H1 (cell line): ENCODE measurements around the gene PHC2. TPM values are rescaled to one million over a fixed set of nuclear protein-coding genes. Genes with fewer than 3 reads are reported as not detected.

Experiments
- BRCA1 ChIP-seq: IDR thresholded peaks from 2 replicates; pipeline ENCODE4 v1.6.1; 2012; ENCODE audit warnings: low read depth, low read length, improper control_type of control experiment
- CBX8 ChIP-seq: fragments of 300-800, 300-1000 bp; sonication (generic); IDR thresholded peaks from 2 replicates; pipeline ENCODE4 v1.7.1; 2016; ENCODE audit warnings: low read depth, low read length, borderline replicate concordance
- CHD2 ChIP-seq: IDR thresholded peaks from 2 replicates; pipeline ENCODE4 v1.6.1; 2012; ENCODE audit warnings: low read length, improper control_type of control experiment
- CREB1 ChIP-seq: IDR thresholded peaks from 2 replicates; pipeline ENCODE4 v1.6.1; 2012; ENCODE audit warnings: inconsistent platforms
- JUN ChIP-seq: IDR thresholded peaks from 2 replicates; pipeline ENCODE4 v1.6.1; 2011; ENCODE audit warnings: low read depth, mild to moderate bottlenecking, improper control_type of control experiment, low read length
- KDM4A ChIP-seq: IDR thresholded peaks from one replicate; pipeline ENCODE4 v1.7.1; 2012; ENCODE audit warnings: low read depth, mild to moderate bottlenecking, moderate library complexity, low read length, inconsistent platforms; ENCODE audit not compliant: severe bottlenecking
- POLR2AphosphoS5 ChIP-seq: IDR thresholded peaks from 2 replicates; pipeline ENCODE4 v1.6.1; 2011; ENCODE audit warnings: low read depth, low read length
- SIRT6 ChIP-seq: IDR thresholded peaks from one replicate; pipeline ENCODE4 v1.7.1; 2012; ENCODE audit warnings: low read length, inconsistent platforms
- SIX5 ChIP-seq: IDR thresholded peaks from 2 replicates; pipeline ENCODE4 v1.6.1; 2011; ENCODE audit warnings: mild to moderate bottlenecking, low read depth, low read length
- polyA plus RNA-seq, 7 experiments: library from polyadenylated mRNA; depleted of rRNA in 3 of 7; stranded (reverse) in 5 of 7; unstranded in 2 of 7; fragments of >200 nt in 5 of 7; fragments of 200-250 nt in 2 of 7; gene quantifications; 1 replicate in 5 of 7; 2 replicates in 1 of 7; 4 replicates in 1 of 7; pipeline versions ENCODE4 v1.2.1 to v1.2.3, GENCODE V29; 2011 to 2013; ENCODE audit warnings: missing spikeins in 2 of 7, mixed read lengths in 2 of 7
- total RNA-seq: library from RNA; stranded (reverse); fragmentation: NEBNext Ultra II Directional; extraction: Animal tissue kit (Norgen Biotek cat#: 25700); gene quantifications from 2 replicates; pipeline ENCODE4 v1.2.1, GENCODE V29; 2021
- TF ChIP-seq, protein P1 (sequence below): fragments of 300-600 bp; sonication (generic); IDR thresholded peaks from 2 replicates; pipeline ENCODE4 v1.7.1; 2012; ENCODE audit warnings: low read length, moderate library complexity, mild to moderate bottlenecking, inconsistent platforms; ENCODE audit not compliant: insufficient replicate concordance
- TF ChIP-seq, protein P2 (sequence below): IDR thresholded peaks from 2 replicates; pipeline ENCODE4 v1.6.1; 2012; ENCODE audit warnings: inconsistent platforms
- TF ChIP-seq, protein P3 (sequence below): IDR thresholded peaks from 2 replicates; pipeline ENCODE4 v1.6.1; 2012; ENCODE audit warnings: inconsistent platforms

The PHC2 gene
- total and polyA plus RNA-seq, 2 of the 8 experiments (the other 6 are each of a cell fraction or from before 2014, with no cell fraction given), result 5.6 to 14.2 TPM

DNA sequence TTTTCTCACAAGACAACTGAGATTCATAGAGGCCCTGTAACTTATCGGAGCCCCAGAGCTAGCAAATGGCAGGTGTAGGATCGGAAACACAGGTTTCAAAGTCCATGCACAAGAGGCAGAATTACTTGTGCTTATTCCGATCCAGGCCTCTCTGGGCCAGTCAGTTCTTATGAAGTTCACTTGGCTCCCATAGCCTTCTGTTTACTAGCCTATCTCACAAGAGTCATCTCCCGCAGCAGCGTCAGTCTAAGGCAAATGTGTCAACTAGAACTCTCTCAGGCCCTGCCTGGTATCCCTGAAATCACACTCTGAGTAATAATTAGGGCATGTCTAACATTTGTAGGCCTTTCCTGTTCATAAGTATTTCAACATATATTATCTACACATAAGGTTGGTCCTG is 43.3 kb downstream of the PHC2 start (continued):
- TF ChIP-seq, protein P1, sequence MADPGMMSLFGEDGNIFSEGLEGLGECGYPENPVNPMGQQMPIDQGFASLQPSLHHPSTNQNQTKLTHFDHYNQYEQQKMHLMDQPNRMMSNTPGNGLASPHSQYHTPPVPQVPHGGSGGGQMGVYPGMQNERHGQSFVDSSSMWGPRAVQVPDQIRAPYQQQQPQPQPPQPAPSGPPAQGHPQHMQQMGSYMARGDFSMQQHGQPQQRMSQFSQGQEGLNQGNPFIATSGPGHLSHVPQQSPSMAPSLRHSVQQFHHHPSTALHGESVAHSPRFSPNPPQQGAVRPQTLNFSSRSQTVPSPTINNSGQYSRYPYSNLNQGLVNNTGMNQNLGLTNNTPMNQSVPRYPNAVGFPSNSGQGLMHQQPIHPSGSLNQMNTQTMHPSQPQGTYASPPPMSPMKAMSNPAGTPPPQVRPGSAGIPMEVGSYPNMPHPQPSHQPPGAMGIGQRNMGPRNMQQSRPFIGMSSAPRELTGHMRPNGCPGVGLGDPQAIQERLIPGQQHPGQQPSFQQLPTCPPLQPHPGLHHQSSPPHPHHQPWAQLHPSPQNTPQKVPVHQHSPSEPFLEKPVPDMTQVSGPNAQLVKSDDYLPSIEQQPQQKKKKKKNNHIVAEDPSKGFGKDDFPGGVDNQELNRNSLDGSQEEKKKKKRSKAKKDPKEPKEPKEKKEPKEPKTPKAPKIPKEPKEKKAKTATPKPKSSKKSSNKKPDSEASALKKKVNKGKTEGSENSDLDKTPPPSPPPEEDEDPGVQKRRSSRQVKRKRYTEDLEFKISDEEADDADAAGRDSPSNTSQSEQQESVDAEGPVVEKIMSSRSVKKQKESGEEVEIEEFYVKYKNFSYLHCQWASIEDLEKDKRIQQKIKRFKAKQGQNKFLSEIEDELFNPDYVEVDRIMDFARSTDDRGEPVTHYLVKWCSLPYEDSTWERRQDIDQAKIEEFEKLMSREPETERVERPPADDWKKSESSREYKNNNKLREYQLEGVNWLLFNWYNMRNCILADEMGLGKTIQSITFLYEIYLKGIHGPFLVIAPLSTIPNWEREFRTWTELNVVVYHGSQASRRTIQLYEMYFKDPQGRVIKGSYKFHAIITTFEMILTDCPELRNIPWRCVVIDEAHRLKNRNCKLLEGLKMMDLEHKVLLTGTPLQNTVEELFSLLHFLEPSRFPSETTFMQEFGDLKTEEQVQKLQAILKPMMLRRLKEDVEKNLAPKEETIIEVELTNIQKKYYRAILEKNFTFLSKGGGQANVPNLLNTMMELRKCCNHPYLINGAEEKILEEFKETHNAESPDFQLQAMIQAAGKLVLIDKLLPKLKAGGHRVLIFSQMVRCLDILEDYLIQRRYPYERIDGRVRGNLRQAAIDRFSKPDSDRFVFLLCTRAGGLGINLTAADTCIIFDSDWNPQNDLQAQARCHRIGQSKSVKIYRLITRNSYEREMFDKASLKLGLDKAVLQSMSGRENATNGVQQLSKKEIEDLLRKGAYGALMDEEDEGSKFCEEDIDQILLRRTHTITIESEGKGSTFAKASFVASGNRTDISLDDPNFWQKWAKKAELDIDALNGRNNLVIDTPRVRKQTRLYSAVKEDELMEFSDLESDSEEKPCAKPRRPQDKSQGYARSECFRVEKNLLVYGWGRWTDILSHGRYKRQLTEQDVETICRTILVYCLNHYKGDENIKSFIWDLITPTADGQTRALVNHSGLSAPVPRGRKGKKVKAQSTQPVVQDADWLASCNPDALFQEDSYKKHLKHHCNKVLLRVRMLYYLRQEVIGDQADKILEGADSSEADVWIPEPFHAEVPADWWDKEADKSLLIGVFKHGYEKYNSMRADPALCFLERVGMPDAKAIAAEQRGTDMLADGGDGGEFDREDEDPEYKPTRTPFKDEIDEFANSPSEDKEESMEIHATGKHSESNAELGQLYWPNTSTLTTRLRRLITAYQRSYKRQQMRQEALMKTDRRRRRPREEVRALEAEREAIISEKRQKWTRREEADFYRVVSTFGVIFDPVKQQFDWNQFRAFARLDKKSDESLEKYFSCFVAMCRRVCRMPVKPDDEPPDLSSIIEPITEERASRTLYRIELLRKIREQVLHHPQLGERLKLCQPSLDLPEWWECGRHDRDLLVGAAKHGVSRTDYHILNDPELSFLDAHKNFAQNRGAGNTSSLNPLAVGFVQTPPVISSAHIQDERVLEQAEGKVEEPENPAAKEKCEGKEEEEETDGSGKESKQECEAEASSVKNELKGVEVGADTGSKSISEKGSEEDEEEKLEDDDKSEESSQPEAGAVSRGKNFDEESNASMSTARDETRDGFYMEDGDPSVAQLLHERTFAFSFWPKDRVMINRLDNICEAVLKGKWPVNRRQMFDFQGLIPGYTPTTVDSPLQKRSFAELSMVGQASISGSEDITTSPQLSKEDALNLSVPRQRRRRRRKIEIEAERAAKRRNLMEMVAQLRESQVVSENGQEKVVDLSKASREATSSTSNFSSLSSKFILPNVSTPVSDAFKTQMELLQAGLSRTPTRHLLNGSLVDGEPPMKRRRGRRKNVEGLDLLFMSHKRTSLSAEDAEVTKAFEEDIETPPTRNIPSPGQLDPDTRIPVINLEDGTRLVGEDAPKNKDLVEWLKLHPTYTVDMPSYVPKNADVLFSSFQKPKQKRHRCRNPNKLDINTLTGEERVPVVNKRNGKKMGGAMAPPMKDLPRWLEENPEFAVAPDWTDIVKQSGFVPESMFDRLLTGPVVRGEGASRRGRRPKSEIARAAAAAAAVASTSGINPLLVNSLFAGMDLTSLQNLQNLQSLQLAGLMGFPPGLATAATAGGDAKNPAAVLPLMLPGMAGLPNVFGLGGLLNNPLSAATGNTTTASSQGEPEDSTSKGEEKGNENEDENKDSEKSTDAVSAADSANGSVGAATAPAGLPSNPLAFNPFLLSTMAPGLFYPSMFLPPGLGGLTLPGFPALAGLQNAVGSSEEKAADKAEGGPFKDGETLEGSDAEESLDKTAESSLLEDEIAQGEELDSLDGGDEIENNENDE, result no peak
- TF ChIP-seq SIX5 (no peak), KDM4A (no peak), JUN (no peak), CBX8 (no peak), CREB1 (no peak), SIRT6 (no peak), POLR2AphosphoS5 (no peak), CHD2 (no peak), BRCA1 (no peak)
- TF ChIP-seq, protein P2, sequence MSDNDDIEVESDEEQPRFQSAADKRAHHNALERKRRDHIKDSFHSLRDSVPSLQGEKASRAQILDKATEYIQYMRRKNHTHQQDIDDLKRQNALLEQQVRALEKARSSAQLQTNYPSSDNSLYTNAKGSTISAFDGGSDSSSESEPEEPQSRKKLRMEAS, result no peak
- TF ChIP-seq, protein P3, sequence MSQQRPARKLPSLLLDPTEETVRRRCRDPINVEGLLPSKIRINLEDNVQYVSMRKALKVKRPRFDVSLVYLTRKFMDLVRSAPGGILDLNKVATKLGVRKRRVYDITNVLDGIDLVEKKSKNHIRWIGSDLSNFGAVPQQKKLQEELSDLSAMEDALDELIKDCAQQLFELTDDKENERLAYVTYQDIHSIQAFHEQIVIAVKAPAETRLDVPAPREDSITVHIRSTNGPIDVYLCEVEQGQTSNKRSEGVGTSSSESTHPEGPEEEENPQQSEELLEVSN, result no peak
